KOPT-K1 (cell line): ENCODE data around the gene CFL2.
A peak's percentile ranks its signal among the peaks of the same experiment; 100 is the strongest.
"Not testable (repeated sequence)": the region's sequence is repeated elsewhere in the genome, so short reads cannot be mapped to it uniquely, and the experiment has no call there.

Experiments used
- H3K27ac ChIP-seq: fragments of 200-600 bp; sonication (generic); 2 replicates; pipeline ENCODE4 v1.5.1; 2016; ENCODE audit warnings: antibody characterized with exemption, mild to moderate bottlenecking, low read depth, low read length; ENCODE audit not compliant: poor library complexity, severe bottlenecking
- H3K36me3 ChIP-seq: fragments of 200-600 bp; sonication (generic); 2 replicates; pipeline ENCODE4 v1.5.1; 2017; ENCODE audit warnings: antibody characterized with exemption, mild to moderate bottlenecking, low read length, moderate library complexity; ENCODE audit not compliant: insufficient read depth
- H3K9me3 ChIP-seq: fragments of 200-600 bp; sonication (generic); 2 replicates; pipeline ENCODE4 v1.5.1; 2017; ENCODE audit warnings: antibody characterized with exemption, low read length, mild to moderate bottlenecking; ENCODE audit not compliant: insufficient read depth, poor library complexity, severe bottlenecking

The CFL2 gene

GRCh38 chr14:34714320-34715126, at the start of gene CFL2:
TSS of gene CFL2 (minus strand) at chr14:34714593. CDS start at chr14:34714540, 53 bp downstream.
- Histone ChIP-seq H3K27ac (peak within 1 kb of the TSS; percentile 73), H3K9me3 (no peaks in the 10 kb centered on the region), H3K36me3 (peaks cover 22% of the 10 kb centered on the region)

- H3K9me3 ChIP-seq: no peaks in the 10 kb centered on the region
- H3K36me3 ChIP-seq: peaks cover 90% of the 10 kb centered on the region
- H3K27ac ChIP-seq: no peak overlapping the region
Observed at GRCh38 chr14:34755215-34755614, 40.8 kb upstream of the CFL2 start.

GRCh38 chr14:34754687-34755086, 40.3 kb upstream of the CFL2 start:
- no peak overlapping the region for H3K27ac ChIP-seq
- H3K9me3 ChIP-seq: no peaks in the 10 kb centered on the region
- H3K36me3 ChIP-seq: peaks cover 84% of the 10 kb centered on the region

GRCh38 chr14:34750670-34751069, 36.3 kb upstream of the CFL2 start:
- H3K27ac ChIP-seq: no peak overlapping the region

GRCh38 chr14:34750233-34750632, 35.8 kb upstream of the CFL2 start:
- H3K36me3 ChIP-seq: peaks cover 47% of the 10 kb centered on the region
- H3K27ac ChIP-seq: no peak overlapping the region
- no peaks in the 10 kb centered on the region for H3K9me3 ChIP-seq

More at GRCh38 chr14:34750670-34751069, 36.3 kb upstream of the CFL2 start:
- Histone ChIP-seq H3K9me3 (no peaks in the 10 kb centered on the region), H3K36me3 (peaks cover 51% of the 10 kb centered on the region)

GRCh38 chr14:34749408-34749807, 35.0 kb upstream of the CFL2 start:
- no peaks in the 10 kb centered on the region for H3K9me3 ChIP-seq
- H3K27ac ChIP-seq: no peak overlapping the region
- peaks cover 38% of the 10 kb centered on the region for H3K36me3 ChIP-seq

- H3K9me3 ChIP-seq: no peaks in the 10 kb centered on the region
- no peak overlapping the region for H3K27ac ChIP-seq
- no peaks in the 10 kb centered on the region for H3K36me3 ChIP-seq
Observed at GRCh38 chr14:34742270-34743115, 28.1 kb upstream of the CFL2 start.

- no peaks in the 10 kb centered on the region for H3K9me3 ChIP-seq
- no peaks in the 10 kb centered on the region for H3K36me3 ChIP-seq
- no peak overlapping the region for H3K27ac ChIP-seq
Observed at GRCh38 chr14:34741840-34742239, 27.4 kb upstream of the CFL2 start.

- H3K36me3 ChIP-seq, H3K27ac ChIP-seq, H3K9me3 ChIP-seq: not testable (repeated sequence)
Observed at GRCh38 chr14:34740139-34740538, 25.7 kb upstream of the CFL2 start.

GRCh38 chr14:34737079-34737478, 22.7 kb upstream of the CFL2 start:
- H3K9me3 ChIP-seq, H3K27ac ChIP-seq, H3K36me3 ChIP-seq: not testable (repeated sequence)

GRCh38 chr14:34733245-34733644, 18.9 kb upstream of the CFL2 start:
- H3K9me3 ChIP-seq: no peaks in the 10 kb centered on the region
- no peak overlapping the region for H3K27ac ChIP-seq
- no peaks in the 10 kb centered on the region for H3K36me3 ChIP-seq

GRCh38 chr14:34732802-34733201, 18.4 kb upstream of the CFL2 start:
- Histone ChIP-seq H3K36me3 (no peaks in the 10 kb centered on the region), H3K9me3 (no peaks in the 10 kb centered on the region), H3K27ac (no peak overlapping the region)

GRCh38 chr14:34723867-34724266, 9.5 kb upstream of the CFL2 start:
- H3K27ac ChIP-seq: no peak overlapping the region
- H3K36me3 ChIP-seq: no peaks in the 10 kb centered on the region

GRCh38 chr14:34722723-34723545, 8.5 kb upstream of the CFL2 start:
- Histone ChIP-seq H3K27ac (no peak overlapping the region), H3K36me3 (no peaks in the 10 kb centered on the region), H3K9me3 (no peaks in the 10 kb centered on the region)

More at GRCh38 chr14:34723867-34724266, 9.5 kb upstream of the CFL2 start:
- no peaks in the 10 kb centered on the region for H3K9me3 ChIP-seq

- H3K36me3 ChIP-seq: no peaks in the 10 kb centered on the region
- H3K27ac ChIP-seq: no peak overlapping the region
- no peaks in the 10 kb centered on the region for H3K9me3 ChIP-seq
Observed at GRCh38 chr14:34721129-34721528, 6.7 kb upstream of the CFL2 start.
